Chondrocyte (in vitro differentiated cells): ENCODE data around the gene RBBP8. TPM values are rescaled to one million over a fixed set of nuclear protein-coding genes. Genes with fewer than 3 reads are reported as not detected.

Source experiments
- DNase-seq: peaks from one replicate; pipeline ENCODE4 v3.0.0; 2021; ENCODE audit warnings: mixed read lengths, low spot score
- H3K27ac Mint-ChIP-seq: one replicate; pipeline ENCODE4 v1.8.0; 2021; ENCODE audit warnings: mild to moderate bottlenecking, moderate library complexity, mixed read lengths; ENCODE audit not compliant: unreplicated experiment
- H3K27me3 Mint-ChIP-seq: 2 replicates; pipeline ENCODE4 v1.8.0; 2021; ENCODE audit warnings: low read depth, mixed read lengths
- H3K36me3 Mint-ChIP-seq: 2 replicates; pipeline ENCODE4 v1.8.0; 2021; ENCODE audit warnings: low read depth, mixed read lengths
- H3K4me1 Mint-ChIP-seq: 2 replicates; pipeline ENCODE4 v1.8.0; 2021; ENCODE audit warnings: low read depth, mild to moderate bottlenecking, mixed read lengths
- H3K4me3 Mint-ChIP-seq: one replicate; pipeline ENCODE4 v1.8.0; 2021; ENCODE audit warnings: mild to moderate bottlenecking, moderate library complexity, mixed read lengths; ENCODE audit not compliant: unreplicated experiment
- H3K9me3 Mint-ChIP-seq: 2 replicates; pipeline ENCODE4 v1.8.0; 2021; ENCODE audit warnings: low read depth, mixed read lengths
- CTCF ChIP-seq: fragments of 200-600 bp; sonication (generic); IDR thresholded peaks from 2 replicates; pipeline ENCODE4 v1.5.0; 2021; ENCODE audit warnings: antibody characterized with exemption, mild to moderate bottlenecking, moderate library complexity
- total RNA-seq: library from RNA; stranded (reverse); gene quantifications from 3 replicates; pipeline ENCODE4 v1.2.1, GENCODE V29; 2021

RBBP8 gene
- total RNA-seq, 1 donor from 2014 or later = 24.7 TPM

DNA sequence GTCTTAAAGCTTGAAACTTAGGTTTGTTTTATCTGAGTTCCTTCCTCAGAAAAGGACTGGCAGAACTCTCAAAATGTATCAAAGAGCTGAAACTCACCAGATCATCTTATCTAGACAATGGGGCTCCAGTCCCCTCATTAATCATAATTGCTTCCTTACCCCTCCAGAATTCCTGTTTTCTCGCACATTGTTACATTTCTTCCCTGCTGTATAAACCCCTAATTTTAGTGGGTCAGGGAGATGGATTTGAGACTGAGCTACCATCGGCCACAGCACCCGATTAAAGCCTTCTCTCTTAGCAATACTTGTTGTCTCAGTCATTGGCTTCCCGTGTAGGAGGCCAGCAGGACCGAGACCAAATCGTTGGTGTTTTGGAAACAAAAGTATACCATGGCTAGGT, 130.4 kb downstream of the RBBP8 start:
- no peak overlapping the region for H3K4me3 Mint-ChIP-seq
- peaks cover 2% of the 10 kb centered on the region for H3K36me3 Mint-ChIP-seq
- H3K27me3 Mint-ChIP-seq = no peaks in the 10 kb centered on the region
- TF ChIP-seq CTCF = no peak
- peaks cover 22% of the 10 kb centered on the region for H3K4me1 Mint-ChIP-seq
- H3K9me3 Mint-ChIP-seq = peaks cover 9% of the 10 kb centered on the region
- H3K27ac Mint-ChIP-seq = no peak overlapping the region
- DNase-seq = no peak

- Mint-ChIP-seq H3K4me1 (peaks cover 6% of the 10 kb centered on the region), H3K27ac (no peak overlapping the region), H3K9me3 (peaks cover 9% of the 10 kb centered on the region), H3K36me3 (peaks cover 2% of the 10 kb centered on the region), H3K27me3 (no peaks in the 10 kb centered on the region), H3K4me3 (no peak overlapping the region)
- no peak for DNase-seq
- TF ChIP-seq CTCF = no peak
Observed at GRCh38 chr18:23065234-23065806, 132.2 kb downstream of the RBBP8 start.

DNA sequence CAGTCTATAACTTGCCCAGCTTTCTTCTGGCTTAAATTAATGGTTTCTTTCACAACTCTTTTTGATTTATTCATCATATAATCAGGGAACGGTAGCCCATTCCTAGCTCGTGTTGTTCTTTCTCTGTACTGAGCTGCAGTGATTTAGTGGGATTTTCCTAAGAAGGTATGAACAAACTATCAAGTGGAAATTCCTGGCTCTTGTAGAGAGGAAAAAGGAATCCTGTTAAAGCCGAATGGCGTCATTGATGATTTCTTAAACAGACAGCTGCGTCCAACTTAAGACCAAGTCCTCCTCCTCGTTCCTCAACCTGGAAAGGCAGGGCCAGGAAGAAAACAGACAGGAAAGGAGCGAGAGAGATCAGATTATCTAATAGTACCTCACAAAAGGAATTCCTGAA, 132.9 kb downstream of the RBBP8 start:
- Mint-ChIP-seq H3K4me3 (no peak overlapping the region), H3K9me3 (peaks cover 9% of the 10 kb centered on the region), H3K4me1 (peaks cover 6% of the 10 kb centered on the region), H3K27me3 (no peaks in the 10 kb centered on the region), H3K27ac (no peak overlapping the region), H3K36me3 (peaks cover 2% of the 10 kb centered on the region)
- TF ChIP-seq CTCF = no peak
- DNase-seq = no peak

GRCh38 chr18:23066504-23067039, 133.4 kb downstream of the RBBP8 start:
- Mint-ChIP-seq H3K9me3 (peaks cover 9% of the 10 kb centered on the region), H3K27ac (no peak overlapping the region), H3K4me1 (peaks cover 9% of the 10 kb centered on the region), H3K4me3 (no peak overlapping the region), H3K27me3 (no peaks in the 10 kb centered on the region), H3K36me3 (peaks cover 2% of the 10 kb centered on the region)
- DNase-seq = no peak
- no peak for TF ChIP-seq CTCF

DNA sequence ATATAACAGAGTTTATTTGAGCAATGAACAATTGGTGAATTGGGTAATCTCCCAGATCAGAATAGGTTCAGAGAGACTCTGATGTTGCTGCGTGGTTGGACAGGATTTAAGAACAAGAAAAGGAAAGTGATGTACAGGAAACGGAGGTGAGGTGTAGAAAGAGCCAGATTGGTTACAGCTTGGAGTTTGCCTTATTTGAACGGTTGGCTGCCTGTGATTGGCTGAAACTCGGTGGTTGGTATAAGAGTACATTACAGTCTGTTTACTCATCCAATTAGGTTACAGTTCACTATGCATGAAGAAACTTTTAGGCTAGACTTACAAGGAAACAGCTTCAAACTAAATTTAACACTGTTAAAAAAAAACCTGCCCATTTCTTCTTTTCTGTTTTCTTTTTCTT, 134.1 kb downstream of the RBBP8 start:
- H3K27me3 Mint-ChIP-seq = no peaks in the 10 kb centered on the region
- peaks cover 9% of the 10 kb centered on the region for H3K9me3 Mint-ChIP-seq
- DNase-seq = no peak
- H3K4me1 Mint-ChIP-seq = peaks cover 9% of the 10 kb centered on the region
- no peak overlapping the region for H3K27ac Mint-ChIP-seq
- H3K36me3 Mint-ChIP-seq = peaks cover 2% of the 10 kb centered on the region
- H3K4me3 Mint-ChIP-seq = no peak overlapping the region
- no peak for TF ChIP-seq CTCF
